ENCODE results near the gene FAM3B.
"Not testable (repeated sequence)": the region's sequence is repeated elsewhere in the genome, so short reads cannot be mapped to it uniquely, and the experiment has no call there.

The FAM3B gene

GRCh38 chr21:41350436-41351155, 34.0 kb downstream of the FAM3B start:
- DNase-seq, result no peak

- no peak for DNase-seq
These were observed 40.9 kb downstream of the FAM3B start for GRCh38 chr21:41357546-41357945.

DNA sequence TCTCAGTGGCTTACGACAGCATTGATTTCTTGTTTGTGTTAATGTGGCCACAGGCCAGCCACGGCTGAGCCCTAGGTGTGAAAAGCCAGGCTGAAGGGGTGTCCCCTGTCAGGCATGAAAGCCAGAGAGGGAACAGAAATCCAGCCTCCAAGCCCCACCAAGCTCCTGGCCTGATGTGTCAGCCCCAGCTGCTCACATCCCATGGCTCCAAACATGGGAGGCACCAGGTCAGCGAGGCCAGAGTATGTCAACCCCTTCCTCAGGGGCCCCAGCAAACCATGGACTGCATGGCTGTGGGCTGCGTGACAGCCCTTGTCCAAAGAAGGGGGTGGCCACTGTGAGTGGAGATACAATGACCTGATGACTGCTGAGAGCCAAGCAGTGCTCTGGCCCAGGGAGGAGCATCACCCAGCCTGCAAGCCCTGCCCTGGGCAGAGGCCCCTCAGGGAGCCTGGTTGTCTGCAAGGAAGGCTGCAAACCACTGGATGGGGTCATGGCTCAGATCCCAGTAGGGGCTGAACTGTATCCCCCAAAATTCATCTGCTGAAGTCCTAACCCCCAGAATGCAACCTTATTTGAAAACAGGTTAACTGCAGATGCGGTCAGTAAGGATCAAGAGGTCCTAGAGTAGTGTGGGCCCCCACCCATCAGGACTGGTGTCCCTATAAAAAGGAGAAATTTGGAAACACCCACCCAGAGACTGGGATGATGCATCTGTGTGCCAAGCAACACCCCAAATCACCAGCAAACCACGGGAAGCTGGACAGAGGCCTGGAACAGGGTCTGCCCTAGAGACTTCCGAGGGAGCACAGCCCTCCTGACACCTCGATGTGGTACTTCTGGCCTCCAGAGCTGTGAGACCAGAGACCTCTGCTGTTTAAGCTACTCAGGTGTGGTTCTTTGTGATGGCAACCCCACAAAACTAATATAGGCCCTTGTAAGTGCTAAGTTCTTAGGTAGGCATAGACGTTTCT, 41.9 kb downstream of the FAM3B start:
- no peak for DNase-seq

DNA sequence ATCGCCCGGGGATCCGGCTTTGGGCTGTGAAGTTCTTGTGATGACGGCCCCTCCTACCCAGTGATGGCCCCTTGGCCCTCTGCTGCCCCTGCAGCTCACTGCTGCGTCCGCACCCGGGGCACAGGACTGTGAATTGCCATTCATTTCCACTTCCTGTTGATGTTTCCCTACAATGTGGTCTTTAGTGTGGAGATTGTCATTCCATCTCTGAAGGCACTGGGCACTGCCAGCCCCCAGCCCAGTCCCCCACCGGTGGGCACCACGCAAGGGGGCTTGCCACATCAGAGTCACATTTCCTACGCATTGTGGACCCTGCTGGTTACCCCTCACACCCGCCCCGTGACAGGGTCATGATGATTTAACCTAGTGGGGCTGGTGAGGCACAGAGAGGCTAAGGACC, 42.7 kb downstream of the FAM3B start:
- no peak for DNase-seq

DNA sequence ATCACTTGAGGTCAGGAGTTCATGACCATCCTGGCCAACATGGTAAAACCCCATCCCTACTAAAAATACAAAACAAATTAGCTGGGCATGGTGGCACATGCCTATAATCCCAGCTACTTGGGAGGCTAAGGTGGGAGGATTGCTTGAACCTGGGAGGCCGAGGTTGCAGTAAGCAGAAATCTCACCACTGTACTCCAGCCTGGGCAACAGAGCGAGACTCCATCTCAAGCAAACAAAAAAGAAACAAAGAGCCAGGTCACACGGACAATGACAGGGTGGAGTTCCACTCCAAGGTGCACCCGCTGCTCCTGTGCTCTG, 43.1 kb downstream of the FAM3B start:
- not testable (repeated sequence) for DNase-seq

GRCh38 chr21:41360072-41360821, 43.6 kb downstream of the FAM3B start:
- DNase-seq, result no peak

- DNase-seq, result no peak
These were observed 44.6 kb downstream of the FAM3B start for GRCh38 chr21:41361053-41361785.

- peak; percentile 87 for DNase-seq
These were observed 45.4 kb downstream of the FAM3B start, which contains the start of gene MX2 for GRCh38 chr21:41361786-41362604. TSS of gene MX2 (plus strand) at chr21:41362027. CDS start at chr21:41376907, 14,880 bp downstream.

DNA sequence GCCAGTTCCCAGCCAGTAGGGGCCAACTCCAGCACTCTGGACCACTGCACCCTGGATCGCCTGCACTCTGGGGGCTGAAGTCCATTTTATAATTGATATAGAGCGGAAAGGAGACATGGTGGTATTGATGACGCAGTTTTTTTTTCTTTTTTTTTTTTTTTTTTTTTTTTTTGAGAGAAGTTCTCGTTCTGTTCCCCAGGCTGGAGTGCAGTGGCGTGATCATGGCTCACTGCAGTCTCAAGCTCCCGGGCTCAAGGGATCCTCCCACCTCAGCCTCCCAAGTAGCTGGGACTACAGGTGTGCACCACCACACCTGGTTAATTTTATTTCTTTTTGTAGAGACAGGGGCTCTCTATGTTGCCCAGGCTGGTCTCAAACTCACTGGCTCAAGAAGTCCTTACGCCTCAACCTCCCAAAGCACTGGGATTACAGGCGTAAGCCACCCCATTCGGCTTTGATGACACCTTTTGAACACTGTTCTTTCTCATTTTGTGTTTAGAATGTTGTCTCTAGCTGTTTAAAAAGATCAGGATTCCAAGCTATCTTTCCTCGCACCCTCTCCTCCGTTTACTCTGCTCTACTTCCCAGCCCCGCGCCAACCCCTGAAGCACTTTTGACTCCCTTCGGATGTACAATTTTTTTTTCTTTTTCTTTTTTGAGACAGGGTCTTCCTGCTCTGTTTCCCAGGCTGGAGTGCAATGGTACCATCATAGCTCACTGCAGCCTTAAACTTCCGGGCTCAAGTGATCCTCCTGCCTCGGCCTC, 46.2 kb downstream of the FAM3B start:
- no peak for DNase-seq

- DNase-seq, result no peak
These were observed 47.0 kb downstream of the FAM3B start for GRCh38 chr21:41363370-41364270.

- DNase-seq, result no peak
These were observed 47.7 kb downstream of the FAM3B start for GRCh38 chr21:41364308-41364707.

- no peak for DNase-seq
These were observed 48.9 kb downstream of the FAM3B start for GRCh38 chr21:41365377-41366107.

- no peak for DNase-seq
These were observed 50.0 kb downstream of the FAM3B start for GRCh38 chr21:41366522-41367151.

- no peak for DNase-seq
These were observed 50.8 kb downstream of the FAM3B start for GRCh38 chr21:41367301-41367944.

GRCh38 chr21:41367945-41368734, 51.5 kb downstream of the FAM3B start:
- DNase-seq, result no peak

GRCh38 chr21:41368735-41369104, 52.1 kb downstream of the FAM3B start:
- DNase-seq, result no peak

Measured in CD4-positive, alpha-beta T cell treated with Interleukin-4 for 4 hours (primary cell).